NCI-H1048 (cell line): ENCODE results near the gene ZNF687.

Experiments
- DNase-seq: peaks from one replicate; lab custom pipeline; 2025; lab: John Stamatoyannopoulos, UW

Gene ZNF687

DNA sequence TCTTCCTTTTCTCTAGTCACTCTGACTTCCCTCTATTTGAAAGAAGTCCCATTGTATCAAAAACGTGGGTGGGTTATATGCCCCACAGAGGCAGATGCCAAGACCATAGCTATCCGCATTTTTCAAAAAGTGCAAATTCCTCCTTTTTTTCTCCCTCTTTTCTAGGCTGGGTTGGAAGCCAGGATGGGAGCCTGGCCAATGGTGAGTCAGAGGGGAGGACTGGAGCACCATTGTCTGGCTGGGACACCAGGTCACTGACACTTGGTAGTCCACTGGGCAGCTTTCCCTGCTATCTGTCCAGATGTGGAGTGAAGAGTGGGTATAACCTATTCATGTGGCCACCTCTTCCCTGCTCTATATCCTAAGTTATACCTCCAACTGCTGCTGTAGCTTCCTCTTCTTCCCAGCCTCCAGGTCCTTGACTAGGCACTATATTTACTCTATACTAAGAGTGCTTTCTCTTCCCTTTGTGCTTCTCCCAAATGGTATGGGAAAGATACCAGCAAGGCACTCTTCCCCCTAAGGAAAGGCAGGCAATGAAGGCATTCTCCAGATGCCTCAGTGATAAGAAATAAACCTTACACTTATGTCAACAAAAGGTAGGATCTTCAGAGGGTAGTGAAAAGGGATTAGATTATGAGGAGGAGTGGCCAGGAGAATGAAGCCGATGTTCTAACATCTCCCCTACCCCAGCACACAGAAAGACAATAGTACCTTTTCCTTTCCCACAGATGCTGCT lies 32.2 kb downstream of the ZNF687 start:
- no peak for DNase-seq

DNA sequence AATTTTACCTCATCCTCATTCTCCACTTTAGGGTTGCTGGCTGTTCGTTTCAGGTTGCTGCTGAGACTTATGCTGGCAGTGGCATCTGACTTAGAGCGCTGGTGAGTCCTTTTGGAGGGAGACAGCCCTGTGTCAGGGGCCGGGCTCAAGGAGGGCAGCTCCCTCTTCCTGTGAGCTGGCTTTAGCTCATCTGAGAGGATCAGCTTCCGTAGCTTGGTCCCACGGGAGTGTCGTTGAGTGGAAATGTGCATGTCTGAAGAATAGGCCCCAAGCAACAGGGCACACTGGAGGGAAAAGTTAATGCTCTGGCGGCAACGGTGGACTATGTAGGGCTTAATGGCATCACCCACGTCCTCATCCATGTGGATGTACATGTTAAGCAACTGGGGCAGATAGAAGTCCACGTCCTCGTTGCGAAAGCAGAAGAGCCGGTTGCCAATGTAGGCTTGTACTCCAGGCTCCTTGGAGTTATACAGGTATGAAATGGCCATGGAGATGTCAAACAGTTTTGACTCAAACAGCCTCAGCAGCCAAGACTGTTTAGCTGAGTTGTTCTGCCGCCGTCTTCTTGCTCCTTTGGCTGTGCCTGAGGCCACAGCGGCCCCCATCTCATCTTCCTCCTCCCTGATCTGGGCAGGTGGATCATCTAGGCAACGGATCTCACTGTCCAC lies 33.6 kb downstream of the ZNF687 start:
- DNase-seq: no peak

DNA sequence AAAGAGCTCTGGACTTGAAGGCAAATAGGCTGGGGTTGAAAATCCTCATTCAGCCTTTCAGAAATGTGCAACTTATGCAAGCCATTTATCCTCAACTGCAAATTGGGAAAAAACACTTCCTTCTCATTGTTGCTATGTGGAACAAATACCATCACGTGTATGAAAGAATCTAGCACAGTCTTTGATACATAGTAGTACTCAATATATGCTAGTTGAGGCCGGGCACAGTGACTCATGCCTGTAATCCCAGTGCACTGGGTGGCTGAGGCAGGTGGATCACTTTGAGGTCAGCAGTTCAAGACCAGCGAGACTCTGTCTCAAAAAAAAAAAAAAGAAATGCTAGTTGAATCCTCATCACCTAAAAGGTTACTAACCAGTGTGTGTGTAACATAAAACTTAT lies 36.9 kb downstream of the ZNF687 start:
- DNase-seq: no peak

DNA sequence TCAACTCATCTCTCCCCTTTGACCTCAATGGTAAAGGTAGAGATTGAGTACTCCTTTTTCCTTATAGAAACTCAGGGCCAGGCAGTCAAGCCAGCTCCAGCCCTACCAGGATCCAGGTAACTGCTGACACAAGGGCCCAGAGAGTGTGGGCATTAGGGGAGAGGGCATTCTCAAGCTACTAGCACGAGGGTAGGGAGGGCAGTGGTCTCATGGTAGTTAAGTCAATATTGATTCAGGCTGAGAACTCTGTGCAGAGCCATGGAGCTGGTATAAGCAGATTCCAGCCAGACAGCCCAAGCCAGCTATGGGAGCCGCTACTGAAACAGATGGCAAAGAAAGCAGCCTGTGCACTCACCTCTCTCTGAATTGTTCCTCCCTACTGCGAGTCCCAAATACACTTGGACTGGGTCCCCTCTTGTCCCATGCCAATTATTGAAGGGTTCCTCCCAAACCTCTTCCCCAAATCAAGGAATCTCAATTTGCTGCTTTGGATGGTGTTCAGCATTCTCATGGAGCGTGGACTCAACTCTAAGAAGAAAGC lies 42.4 kb downstream of the ZNF687 start:
- DNase-seq: no peak

DNA sequence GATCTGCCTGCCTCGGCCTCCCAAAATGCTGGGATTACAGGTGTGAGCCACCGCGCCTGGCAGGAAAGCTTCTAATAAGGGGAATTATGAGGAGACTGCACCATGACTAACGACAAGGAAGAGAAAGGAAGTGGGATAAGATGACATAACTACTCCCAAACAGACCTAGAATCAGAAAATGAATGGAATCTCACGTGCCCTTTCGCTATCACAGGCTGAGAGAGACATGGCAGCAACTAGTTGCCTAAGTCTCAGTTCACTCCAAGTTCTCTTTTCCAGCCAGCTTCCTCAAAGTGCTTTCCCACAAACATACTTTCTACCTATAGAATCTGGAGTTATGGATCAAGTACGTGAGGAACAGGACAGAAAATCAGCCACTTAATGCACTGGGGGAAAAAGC lies 43.1 kb downstream of the ZNF687 start:
- no peak for DNase-seq

DNA sequence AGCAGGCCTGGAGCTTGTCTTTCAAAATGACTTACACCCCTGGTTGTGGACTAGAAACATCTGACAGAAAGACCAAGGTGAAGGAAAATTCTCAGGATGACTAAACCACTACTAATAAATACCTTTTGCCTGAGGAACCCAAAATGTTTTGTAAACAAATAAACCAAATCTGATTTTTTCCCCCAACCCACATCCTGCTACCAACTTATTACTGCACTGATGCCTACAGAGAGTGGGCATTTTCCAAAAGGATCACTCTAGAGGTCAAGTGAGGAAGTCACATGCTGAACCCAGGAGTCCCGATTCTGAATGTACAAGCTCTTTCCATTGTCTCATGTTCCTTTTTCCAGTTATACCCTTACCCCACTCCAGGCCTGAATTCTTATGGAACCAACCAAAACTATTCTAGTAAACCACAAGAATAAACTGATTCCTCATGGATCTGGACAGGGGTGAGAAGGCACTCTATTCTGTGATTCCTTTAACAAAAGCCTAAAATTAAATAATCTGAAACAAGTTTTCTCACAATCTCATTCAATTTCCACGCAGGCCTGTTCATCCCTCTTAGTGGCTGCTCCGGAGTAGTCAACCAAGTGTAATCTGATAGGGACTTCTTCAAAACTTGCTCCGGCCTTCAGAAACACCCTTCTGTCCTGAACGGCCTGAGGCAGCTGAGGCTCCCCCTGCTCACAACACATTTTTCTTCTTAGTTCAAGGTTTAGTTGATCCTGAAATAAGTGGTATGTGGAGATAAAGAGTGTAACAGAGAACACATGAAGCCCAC lies 43.7 kb downstream of the ZNF687 start:
- no peak for DNase-seq

DNA sequence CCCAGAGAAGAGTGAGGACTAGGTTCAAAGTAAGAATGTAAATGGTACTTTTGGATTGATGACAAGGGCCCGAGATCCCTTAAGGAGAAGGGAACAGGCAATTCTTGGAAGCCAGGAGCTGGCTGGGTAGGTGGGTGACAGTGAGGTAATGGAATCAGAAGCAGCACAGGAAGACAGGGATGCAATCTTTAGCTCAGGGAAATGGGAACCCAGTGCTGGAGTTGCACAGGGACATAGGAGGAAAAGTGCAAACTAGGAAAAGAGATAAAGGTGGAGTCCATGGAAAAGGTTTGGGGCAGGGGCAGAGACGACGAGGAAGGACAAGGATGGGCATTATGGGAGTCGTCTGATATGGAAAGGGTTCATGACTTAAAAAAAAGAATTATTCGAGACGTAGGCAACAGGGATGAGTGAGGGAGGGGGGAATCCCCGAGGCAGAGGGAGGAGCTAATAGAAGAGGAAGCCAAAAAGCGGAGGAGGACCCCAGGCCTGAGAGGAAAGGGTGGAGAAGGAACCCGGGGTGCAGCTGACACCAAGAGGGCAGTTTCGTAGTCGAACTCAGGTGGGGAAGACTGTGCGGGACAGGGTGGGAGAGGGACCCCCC lies 44.6 kb downstream of the ZNF687 start:
- no peak for DNase-seq

DNA sequence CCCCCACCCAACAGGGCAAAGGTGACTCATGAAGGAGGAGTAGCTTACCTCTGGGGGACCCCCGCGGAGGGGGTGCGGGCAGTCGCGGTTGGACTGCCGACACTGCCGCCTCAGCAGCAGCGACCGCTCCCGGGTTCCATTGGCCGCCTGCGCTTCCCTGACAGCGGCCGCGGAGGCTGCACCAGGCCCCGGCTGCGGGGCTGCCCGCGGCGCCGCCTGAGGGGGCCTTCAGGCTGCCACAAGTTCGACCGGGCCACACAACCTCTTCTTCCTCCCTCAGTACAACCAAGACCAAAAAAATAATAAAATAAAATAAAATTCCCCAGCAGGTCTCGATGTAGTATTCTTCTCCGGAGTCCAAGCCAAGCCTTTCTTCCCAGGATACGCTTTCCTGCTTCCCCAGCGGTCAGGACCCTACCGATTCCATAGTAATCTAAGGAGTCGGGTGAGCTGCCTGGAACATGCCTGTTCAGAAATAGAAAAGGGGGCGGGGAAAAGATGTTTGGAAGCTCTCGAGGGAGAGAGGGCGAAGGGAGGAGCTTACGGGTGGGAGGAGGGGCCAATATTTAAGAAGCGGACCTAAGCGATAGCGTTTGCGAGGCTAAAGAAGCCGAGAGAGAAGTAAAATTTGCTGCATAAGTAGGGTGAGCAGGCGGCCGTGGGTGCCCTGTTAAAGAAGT lies 45.3 kb downstream of the ZNF687 start, which contains the start of gene PI4KB:
PI4KB (minus strand) TSS at position 194 of the 680 bp plus-strand sequence. CDS start 10,935 bp downstream, outside the sequence.
- DNase-seq: peak; percentile 99

DNA sequence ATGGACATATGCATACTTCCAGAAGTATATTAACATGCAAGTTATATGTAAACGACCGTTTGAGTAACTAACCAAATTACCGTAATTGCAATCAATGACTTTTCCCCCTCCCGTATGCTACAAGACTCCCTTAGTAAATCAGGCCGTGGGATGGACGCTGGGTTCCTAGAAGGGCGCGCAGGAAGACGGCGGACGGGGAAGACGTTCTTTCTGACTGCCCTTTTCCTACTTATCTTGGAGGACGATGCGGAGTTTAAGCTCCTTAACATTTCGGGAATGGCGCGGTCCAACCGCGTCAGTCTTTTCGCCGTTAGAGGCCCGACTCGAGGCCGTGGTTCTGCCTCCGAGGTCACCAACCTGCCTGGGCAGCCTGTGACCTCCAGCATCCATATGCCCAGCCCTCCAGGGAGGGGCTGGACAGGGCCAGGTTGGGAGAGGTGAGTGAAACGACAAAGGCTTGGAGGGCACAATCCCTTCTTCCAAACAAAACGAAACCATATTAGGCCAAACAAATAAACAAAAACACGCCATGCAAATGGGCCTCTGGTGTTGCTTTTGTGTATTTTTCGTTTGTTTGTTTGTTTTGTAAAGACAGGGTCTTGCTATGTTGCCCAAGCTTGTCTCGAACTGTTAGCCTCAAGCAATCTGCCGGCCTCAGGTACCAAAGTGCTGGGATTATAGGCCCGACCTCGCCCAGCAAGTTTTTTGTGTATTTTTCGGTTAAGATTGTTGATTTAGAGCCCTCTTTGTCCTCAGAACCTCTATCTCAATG lies 46.0 kb downstream of the ZNF687 start:
- DNase-seq: no peak

DNA sequence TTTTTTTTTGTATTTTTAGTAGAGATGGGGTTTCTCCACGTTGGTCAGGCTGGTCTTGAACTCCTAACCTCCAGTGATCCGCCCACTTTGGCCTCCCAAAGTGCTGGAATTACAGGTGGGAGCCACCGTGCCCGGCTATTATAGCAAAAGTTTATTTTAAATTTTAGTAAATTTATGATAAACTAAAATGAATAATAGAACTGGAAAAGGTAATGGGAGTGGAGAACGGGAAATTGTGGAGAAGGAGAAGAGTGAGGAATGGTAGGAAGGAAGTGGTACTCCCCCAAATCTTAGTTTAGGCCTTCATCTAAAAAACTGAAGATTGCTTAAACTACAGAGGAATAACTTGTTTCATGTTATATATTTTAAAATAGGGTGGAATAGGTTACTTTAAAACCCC lies 52.7 kb downstream of the ZNF687 start:
- no peak for DNase-seq

DNA sequence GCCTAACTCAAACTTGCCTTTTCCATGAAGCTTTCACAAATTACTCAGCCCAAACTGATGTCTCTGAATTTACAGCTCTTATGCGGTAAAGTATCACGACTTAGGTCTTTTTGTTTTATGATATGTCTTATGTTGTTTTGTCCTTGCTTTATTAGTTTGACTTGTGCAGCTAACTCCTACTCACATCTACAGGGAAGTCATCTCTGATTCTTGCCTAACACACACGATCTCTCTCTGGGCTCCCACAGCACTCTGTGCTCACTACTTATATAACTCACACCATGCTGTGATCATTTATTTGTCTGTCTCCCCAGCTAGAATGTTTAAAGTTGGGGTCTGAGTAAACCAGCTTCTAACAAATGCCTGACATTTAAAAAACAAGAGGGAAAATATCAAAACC lies 54.5 kb downstream of the ZNF687 start:
- DNase-seq: no peak

DNA sequence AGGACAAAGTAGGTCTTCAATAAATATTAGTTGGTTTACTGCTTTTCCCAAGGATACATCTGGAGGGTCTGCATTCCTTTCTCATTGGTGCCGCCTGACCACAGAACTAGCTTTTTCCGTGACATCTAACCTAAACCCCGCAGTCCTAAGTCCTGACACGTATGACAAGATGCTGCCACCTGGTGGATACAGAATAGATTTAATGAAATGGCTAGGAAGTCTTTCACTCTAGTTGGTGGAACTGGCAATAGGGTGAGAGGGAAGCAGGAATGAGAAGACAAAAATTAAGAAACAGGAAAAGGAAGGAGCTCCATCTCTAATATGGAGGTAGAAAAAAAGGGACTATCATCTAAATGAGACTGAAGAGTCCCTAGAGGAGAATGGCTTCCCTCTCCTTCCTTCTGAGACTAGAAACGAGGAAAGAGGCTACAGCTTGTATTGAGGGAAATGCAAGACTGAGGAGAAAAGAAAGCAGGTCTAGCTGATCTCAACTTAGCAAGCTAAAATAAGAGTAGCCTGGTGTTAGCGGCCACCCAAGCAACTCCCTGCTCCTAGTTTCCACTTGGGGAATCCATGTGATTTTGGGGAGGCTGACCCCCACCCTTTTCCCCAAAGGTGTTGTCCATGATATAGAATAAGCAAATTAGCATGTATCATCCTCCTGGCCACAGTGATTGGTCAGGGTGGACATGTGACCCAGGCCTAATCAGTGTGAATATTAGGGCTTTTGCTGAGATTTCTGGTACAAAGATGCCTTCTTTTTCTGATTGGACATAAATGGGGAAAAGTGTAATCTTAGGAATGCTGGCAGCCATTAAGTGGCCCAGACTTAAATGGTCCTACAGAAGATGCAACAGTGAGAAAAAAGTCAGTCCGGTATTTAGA lies 59.0 kb downstream of the ZNF687 start:
- DNase-seq: peak; percentile 41
